NCI-H748 treated with DMSO at 0.1 percent for 48 hours (cell line): ENCODE data around the gene CNIH2.
"Not testable (repeated sequence)": the region's sequence is repeated elsewhere in the genome, so short reads cannot be mapped to it uniquely, and the experiment has no call there.

ENCODE experiments used
- DNase-seq: peaks from one replicate; lab custom pipeline; 2025; lab: John Stamatoyannopoulos, UW

Gene CNIH2

DNA sequence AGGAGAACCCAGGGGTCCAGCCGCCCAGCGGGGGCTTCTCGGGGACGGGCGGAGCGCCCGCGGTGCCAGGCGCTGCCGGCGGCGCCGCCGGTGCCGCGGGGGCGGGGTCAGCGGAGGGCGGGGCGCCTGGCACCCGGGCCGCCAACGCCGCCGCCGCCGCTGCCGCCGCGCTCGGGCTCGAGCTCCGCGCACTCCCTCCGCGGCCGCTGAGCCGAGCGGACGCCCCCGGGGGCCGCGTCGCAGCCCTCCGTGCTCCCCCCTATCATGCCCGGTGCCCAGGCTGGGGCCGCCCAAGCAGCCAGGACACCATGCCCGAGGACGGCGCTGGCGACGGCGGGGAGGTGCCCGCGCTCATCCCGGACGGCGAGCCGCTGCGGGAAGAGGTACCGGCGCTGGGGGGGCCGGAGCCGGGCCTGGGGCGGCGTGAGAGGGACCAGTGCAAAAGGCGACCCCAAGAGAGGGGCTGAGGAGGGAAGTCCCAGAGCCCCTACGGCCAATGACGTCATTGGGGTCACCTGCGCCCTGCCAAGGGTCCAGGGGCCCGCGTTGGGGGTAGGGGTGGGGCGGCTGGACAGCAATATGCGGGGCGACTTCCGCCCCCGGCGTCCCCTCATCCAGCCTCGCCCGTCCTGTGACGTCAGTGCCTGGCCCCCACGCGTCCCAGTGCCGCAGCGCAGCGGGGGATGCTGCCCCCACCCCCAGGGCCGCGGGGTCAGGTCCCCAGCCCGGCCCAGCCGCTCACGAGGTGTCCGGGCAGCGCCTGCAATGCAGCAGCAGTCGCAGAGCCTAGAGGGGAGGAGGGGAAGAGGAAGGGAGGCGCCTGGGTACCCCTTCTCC is 13.9 kb downstream of the CNIH2 start, which contains the start of gene TMEM151A:
TMEM151A (plus strand) TSS at position 189 of the 837 bp plus-strand sequence; CDS start at position 309, 120 bp downstream.
- DNase-seq: no peak

- no peak for DNase-seq
Measured at GRCh38 chr11:66292543-66293332, 14.8 kb downstream of the CNIH2 start.

DNA sequence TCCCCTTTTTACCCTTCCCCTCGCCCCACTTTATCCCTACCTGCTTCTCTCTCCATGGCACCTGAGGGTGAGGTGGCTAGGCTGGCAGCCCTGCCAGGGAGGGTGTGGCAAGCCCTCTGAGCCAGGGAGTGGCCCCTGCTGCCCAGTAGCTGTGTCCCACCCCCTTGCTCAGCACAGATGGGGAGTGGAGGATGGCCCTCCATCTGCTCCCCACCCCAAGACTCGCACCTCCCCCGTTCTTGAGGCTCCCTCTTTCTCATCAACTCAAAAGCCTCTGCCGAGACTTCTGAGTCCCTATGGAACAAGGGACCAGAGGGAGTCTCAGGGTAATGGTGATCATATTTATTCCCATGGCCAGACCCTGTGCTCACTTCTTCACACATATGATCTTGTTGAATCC is 15.4 kb downstream of the CNIH2 start:
- DNase-seq: no peak

DNA sequence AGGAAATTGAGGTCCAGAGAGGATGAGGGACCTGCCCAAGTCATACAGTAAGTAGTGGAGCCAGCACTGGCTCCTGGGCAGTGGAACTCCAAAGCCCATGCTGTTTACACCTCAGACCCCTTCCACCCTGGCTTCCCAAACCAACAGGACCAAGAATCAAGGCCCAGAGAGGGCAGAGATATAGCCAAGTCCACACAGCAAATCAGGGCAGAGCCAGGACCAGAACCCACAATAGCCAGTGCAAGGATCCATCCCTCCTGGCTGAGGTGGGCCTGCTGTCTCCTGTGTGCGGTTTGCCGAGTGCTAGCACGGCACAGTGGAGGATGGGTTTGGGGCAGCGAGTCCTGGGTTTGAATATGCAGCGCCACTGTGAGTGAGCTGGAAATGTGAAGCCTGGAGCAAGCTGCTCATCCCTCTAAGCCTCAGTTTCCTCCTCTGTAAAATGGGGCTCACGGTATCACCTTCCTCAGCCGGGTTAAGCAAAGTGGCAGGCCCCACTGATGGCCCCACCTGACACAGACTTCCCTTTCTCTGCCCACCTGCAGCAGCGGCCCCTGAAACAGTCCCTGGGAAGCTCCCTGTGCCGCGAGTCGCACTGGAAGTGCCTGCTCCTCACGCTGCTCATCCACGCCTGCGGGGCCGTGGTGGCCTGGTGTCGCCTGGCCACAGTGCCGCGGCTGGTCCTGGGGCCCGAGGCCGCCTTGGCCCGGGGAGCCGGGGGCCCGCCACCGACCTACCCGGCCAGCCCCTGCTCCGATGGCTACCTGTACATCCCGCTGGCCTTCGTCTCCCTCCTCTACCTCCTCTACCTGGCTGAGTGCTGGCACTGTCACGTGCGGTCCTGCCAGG is 16.0 kb downstream of the CNIH2 start:
- DNase-seq: no peak

DNA sequence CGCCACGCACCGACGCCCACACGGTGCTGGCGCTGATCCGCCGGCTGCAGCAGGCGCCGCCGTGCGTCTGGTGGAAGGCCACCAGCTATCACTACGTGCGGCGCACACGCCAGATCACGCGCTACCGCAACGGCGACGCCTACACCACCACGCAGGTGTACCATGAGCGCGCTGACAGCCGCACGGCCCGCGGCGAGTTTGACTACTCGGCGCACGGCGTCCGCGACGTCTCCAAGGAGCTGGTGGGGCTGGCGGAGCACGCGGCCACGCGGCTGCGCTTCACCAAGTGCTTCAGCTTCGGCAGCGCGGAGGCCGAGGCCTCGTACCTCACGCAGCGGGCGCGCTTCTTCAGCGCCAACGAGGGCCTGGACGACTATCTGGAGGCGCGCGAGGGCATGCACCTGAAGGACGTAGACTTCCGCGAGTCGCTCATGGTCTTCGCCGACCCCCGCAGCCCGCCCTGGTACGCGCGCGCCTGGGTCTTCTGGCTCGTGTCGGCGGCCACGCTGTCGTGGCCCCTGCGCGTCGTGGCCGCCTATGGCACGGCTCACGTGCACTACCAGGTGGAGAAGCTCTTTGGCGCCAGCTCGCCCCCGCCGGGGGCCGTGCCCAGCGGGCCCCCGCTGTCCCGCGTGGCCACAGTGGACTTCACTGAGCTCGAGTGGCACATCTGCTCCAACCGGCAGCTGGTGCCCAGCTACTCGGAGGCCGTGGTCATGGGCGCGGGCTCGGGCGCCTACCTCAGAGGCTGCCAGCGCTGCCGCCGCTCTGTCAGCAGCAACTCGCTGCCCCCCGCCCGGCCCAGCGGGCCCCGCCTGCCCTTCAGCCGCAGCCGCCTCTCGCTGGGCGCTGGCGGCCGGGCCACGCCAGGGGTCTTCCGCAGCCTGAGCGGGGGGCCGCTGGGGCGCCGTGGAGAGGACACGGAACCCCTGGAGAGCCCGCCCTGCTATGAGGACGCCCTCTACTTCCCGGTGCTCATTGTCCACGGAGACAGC is 16.9 kb downstream of the CNIH2 start:
- DNase-seq: no peak

DNA sequence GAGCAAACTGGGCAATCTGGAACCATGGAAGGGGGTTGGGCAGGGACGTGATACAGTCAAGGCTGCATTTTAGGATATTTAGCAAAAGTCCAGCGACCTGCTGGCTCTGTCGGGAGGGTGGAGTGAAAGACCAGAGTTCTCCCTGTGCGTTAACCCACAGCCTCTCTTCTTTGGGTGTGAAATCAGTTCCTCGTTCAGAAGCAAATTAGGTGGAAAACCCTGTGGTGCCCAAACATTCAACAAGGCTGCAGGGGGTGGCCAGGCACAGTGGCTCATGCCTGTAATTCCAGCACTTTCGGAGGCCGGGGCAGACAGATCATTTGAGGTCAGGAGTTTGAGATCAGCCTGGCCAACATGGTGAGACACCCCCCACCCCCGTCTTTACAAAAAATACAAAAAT is 19.6 kb downstream of the CNIH2 start:
- DNase-seq: no peak

DNA sequence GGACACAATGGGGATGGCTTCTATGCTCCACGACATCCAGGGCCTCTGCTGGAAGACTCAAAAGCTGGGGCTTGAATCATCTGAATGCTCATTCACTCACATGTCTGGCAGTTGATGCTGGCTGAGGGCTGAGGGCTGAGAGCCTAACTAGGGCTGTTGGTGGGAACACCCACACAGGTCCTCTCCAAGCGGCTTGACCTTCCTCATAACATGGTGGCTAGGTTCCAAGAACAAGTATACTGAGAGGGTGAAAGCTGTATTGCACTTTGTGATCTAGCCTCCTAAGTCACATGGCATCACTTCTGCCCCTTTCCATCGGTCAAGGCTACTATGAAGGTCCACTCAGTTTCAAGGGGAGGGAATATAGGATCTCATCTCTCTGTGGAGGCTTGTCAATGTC is 21.2 kb downstream of the CNIH2 start:
- no peak for DNase-seq

DNA sequence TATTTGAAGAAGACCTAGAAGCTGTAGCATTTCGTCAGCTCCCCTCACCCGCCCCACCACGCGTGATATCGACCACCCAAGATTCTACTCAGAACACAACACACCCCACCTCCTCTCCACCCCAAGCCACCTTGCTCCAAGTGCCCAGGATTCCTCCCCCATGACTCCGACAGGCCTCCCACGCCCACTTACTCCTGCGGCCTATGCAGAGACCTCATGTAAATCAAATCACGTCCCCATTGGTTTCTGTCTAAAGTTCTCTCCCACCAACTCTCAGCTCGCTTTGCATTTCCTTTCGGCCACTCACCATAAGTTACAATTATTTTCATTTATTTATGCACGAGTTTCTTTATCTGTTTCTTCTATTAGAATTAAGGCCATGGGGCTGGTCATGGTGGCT is 24.7 kb downstream of the CNIH2 start:
- no peak for DNase-seq

DNA sequence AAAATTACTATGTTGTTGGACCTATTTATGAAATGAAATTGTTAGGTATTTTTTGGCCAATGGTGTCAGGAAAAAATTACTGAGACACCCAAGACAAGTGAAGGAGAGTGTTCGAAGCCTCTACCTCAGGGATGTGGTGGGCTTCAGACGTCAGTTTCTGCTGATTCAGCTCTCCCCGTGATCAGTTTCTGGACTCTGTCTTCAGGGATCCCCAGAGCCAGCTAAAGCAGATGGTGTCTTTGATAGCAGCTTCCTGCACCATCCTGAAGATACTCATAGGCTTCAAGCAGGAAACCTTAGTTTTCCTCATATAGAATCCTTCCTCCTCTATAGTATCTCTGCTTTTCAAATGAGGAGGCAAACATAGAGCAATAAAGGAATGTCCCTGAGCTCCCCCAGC is 31.5 kb downstream of the CNIH2 start:
- DNase-seq: no peak

DNA sequence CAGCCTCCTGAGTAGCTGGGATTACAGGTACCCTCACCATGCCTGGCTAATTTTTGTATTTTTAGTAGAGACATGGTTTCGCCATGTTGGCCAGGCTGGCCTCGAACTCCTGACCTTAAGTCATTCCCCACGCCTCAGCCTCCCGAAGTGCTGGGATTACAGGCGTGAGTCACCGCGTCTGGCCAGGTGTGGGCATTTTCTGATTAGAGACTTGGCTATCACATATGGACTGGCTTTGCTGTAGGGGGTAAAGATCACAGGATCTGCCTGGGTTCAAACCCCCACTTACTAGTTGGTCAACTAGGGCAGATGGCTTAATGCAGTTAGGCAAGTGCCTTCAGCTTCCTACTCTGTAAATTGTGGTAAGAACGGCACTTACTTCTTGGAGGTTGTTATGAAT is 32.3 kb downstream of the CNIH2 start:
- DNase-seq: no peak

- not testable (repeated sequence) for DNase-seq
Measured at GRCh38 chr11:66310803-66311440, 32.9 kb downstream of the CNIH2 start.

DNA sequence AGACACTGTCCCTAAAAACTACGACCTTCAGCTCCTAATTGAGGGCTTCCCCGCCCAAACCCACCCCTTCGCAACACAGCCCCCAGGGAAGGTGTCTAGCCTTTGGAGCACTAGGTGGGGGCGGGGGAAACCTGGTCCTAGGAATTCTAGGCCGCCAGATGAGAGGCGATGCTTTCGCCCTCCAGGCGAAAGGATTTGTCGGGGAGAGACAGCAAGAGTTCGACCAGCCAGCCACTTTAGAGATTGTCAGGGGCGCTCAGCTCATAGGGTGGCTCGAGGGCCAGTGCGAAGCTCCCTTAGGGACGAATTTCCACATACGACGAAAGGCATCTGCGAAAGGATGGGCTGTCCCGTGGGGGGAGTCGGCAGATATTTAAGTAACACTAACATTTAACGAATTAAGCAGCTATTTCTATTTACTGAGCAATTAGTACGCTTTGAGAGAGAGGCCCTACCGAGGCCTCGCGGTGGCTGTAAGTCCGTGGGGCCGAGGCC is 33.5 kb downstream of the CNIH2 start:
- DNase-seq: no peak

GRCh38 chr11:66311965-66312548 is 34.1 kb downstream of the CNIH2 start:
- peak; percentile 93 for DNase-seq

- DNase-seq: peak; percentile 90
Measured at GRCh38 chr11:66312549-66313320, 34.8 kb downstream of the CNIH2 start.

DNA sequence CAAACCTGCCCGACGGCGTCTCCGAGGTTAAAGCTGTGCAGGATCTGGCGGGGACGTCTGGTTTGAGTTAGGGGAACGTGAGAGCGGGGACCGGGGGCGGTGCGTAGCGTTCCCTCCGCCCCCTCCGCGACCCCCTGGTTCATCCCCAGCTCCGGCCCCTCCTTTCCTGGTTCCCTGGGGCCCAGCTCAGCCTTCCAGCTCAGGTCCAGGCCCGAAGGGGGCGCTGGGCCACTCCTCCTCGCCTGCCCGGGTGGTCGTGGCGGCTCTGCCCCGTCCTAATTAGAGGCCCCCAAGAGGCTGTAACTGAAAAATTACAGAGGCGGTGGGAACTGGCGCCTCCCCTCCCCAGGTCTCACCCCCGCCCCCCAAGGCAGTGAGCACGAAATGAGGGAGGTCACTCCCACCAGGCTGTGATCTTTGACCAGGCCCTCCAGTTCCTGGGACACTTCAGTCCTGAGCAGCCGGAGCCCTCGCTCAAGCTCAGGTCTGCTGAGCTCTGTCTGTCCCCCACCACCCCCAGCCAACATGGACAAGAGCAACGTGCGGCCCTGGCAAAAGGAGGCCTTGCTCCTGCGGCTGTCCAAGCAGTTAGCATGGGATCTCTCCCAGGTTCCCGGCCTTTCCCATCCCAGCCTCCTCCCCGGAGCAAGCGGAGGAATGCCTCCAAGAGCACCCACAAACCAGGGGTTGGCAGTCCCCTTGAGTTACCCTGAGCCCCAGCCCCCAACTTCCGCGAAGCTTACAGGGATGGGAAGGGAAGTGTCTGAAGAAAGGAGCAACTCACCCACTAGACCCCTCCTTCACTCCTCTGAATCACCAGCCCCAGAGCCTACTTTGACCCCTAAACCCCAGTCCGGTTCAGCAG is 35.6 kb downstream of the CNIH2 start:
- no peak for DNase-seq

DNA sequence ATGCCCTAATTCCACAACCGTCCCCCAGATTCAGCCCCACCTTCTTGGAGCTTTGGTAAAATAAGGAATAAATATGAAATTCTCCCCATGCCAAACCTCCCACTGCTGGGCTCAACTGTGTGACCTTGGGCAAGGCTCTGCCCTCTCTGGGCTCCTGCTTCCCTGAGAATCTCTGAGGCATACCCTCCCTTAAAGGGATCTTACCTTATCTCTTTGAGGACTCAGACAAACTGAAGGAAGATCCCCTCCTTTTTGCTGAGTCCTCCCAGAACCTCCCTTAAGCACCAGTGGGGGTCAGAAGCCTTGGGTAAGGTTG is 36.2 kb downstream of the CNIH2 start:
- DNase-seq: no peak

DNA sequence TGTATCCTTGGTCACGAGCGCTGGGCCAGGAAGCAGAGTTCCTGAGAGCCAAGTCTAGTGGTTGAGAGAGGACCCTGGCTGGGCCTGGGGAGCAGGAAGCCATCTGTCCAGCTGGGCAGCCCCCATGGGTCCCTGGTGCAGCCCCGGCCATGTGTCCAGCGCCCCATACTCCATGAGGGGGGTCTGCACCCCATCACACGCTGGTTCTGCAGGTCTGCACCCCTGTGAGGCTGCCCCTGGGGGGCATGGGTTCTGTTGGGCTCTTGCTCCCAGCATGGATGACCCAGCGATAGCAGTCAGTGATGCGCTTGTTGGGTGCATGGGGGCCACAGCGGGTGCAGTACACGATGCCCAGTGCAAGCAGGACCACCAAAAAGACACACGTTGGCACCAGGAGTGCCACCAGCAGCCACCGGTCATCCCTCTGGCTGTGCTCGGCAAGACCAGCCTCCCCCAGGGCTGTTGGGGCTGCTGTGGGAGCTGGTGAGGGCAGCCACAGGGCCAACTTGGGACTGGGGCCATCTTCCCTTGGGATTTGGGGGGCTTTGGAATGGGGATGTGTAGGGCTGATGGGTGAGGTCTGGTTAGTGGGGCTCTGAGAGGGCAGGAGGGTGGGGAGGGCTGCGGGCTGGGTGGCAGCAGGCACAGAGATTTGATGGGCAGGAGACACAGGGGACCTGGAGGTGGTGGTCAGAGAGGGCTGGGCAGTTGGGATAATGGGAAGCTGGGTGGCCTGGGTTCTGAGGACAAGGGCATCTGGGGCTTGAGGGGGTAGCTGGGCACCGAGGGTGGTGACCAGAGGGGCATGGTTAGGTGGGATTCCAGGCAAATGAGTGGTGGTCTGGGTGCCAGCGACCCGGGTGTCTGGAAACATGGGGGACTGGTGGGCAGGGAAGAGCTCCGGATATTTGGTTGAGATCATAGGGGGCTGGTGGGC is 36.9 kb downstream of the CNIH2 start:
- no peak for DNase-seq
